Endothelial cell of umbilical vein (primary cell): ENCODE measurements around the gene SOHLH2. TPM values are rescaled to one million over a fixed set of nuclear protein-coding genes. Genes with fewer than 3 reads are reported as not detected.

ENCODE experiments used
- BruUV-seq: library from RNA; stranded (reverse); fragments of 400-500 nt; replicated peaks from 2 replicates; lab custom pipeline; 2021; lab: Mats Ljungman, UMichigan
- CTCF ChIA-PET: fragments of 300-600, 350-600 bp; sonication (Branson Sonifier 250); formaldehyde crosslinking; loops from one replicate; lab custom pipeline; 2021; ENCODE audit warnings: antibody characterized with exemption, inconsistent platforms; lab: Charles Lee
- POLR2A ChIA-PET: fragments of 300-600, 350-600 bp; sonication (Branson Sonifier 250); formaldehyde crosslinking; loops from one replicate; lab custom pipeline; 2021; ENCODE audit warnings: antibody characterized with exemption, inconsistent platforms; lab: Charles Lee
- DNase-seq: peaks from one replicate; pipeline ENCODE4 v3.0.0-alpha.2; 2011; ENCODE audit warnings: low read depth, low spot score
- FAIRE-seq: peaks from 2 replicates; lab custom pipeline; 2011; peaks lifted over from hg19 to GRCh38; lab: Jason Lieb, UNC
- H2AFZ ChIP-seq: 2 replicates; pipeline ENCODE4 v1.6.0; 2012; ENCODE audit warnings: low read depth, low read length, control low read depth, inconsistent platforms
- H3K27ac ChIP-seq: 2 replicates; pipeline ENCODE4 v1.5.1; 2011; ENCODE audit warnings: low read depth, mild to moderate bottlenecking, control low read depth, low read length, moderate library complexity; ENCODE audit not compliant: insufficient read depth
- H3K27me3 ChIP-seq, 2 experiments: 2 replicates each; pipeline versions ENCODE4 v1.6.0 to v1.6.1; 2011; ENCODE audit warnings: low read length in 2 of 2, mixed read lengths in 1 of 2; ENCODE audit not compliant: control insufficient read depth in 2 of 2, insufficient read depth in 2 of 2
- H3K36me3 ChIP-seq, 2 experiments: 2 replicates in 1 of 2; 3 replicates in 1 of 2; pipeline ENCODE4 v1.5.1; 2011; ENCODE audit warnings: low read length in 2 of 2, mild to moderate bottlenecking in 1 of 2, moderate library complexity in 1 of 2; ENCODE audit not compliant: control insufficient read depth in 2 of 2, insufficient read depth in 2 of 2; ENCODE audit errors: extremely low read depth in 1 of 2
- H3K4me1 ChIP-seq: 3 replicates; pipeline ENCODE4 v1.5.1; 2011; ENCODE audit warnings: mild to moderate bottlenecking, low read length; ENCODE audit not compliant: control insufficient read depth, insufficient read depth; ENCODE audit errors: extremely low read depth
- H3K4me2 ChIP-seq: 2 replicates; pipeline ENCODE4 v1.6.1; 2011; ENCODE audit warnings: low read length, control low read depth, mixed read lengths; ENCODE audit not compliant: insufficient read depth
- H3K4me3 ChIP-seq, 3 experiments: fragments of 200-600 bp in 1 of 3; sonication (generic), shearing (Covaris generic) in 1 of 3; replicated peaks in 1 of 3; 2 replicates each; pipeline ENCODE4 v1.5.1; 2011 to 2016; ENCODE audit warnings: control low read depth in 3 of 3, low read length in 3 of 3, mild to moderate bottlenecking in 2 of 3, inconsistent platforms in 1 of 3, low read depth in 1 of 3, moderate library complexity in 1 of 3; ENCODE audit not compliant: insufficient read depth in 1 of 3
- H3K79me2 ChIP-seq: 2 replicates; pipeline ENCODE4 v1.6.0; 2012; ENCODE audit warnings: low read length, inconsistent platforms; ENCODE audit not compliant: control insufficient read depth, insufficient read depth
- H3K9ac ChIP-seq: replicated peaks from 2 replicates; pipeline ENCODE3; 2011; ENCODE audit warnings: low read length, control low read depth; ENCODE audit not compliant: insufficient read depth; ENCODE audit errors: extremely low read depth
- H3K9me1 ChIP-seq: replicated peaks from 3 replicates; pipeline ENCODE4 v1.6.0; 2011; ENCODE audit warnings: mild to moderate bottlenecking, low read length; ENCODE audit not compliant: control insufficient read depth, insufficient read depth; ENCODE audit errors: extremely low read depth
- H3K9me3 ChIP-seq: replicated peaks from 2 replicates; pipeline ENCODE4 v1.5.1; 2012; ENCODE audit warnings: low read length, inconsistent platforms; ENCODE audit not compliant: control insufficient read depth, insufficient read depth
- H4K20me1 ChIP-seq: replicated peaks from 2 replicates; pipeline ENCODE3; 2011; ENCODE audit warnings: mild to moderate bottlenecking, low read length; ENCODE audit not compliant: control insufficient read depth, insufficient read depth; ENCODE audit errors: extremely low read depth
- GATA2 ChIP-seq: IDR thresholded peaks from 2 replicates; pipeline ENCODE4 v1.7.0; 2011; ENCODE audit warnings: low read depth, mild to moderate bottlenecking, moderate library complexity, mixed read lengths, low read length; ENCODE audit not compliant: insufficient read length, insufficient read depth
- JUN ChIP-seq: IDR thresholded peaks from 2 replicates; pipeline ENCODE4 v1.6.1; 2011; ENCODE audit warnings: borderline replicate concordance, low read depth; ENCODE audit not compliant: insufficient read length, insufficient read depth
- POLR2A ChIP-seq: IDR thresholded peaks from 2 replicates; pipeline ENCODE4 v1.6.1; 2012; ENCODE audit warnings: low read depth, mild to moderate bottlenecking, control low read depth, low read length
- dilution Hi-C: fragments of 300-500 bp; cut with MboI; formaldehyde crosslinking; loops from one replicate; pipeline ENCODE4 v1.15.0; 2019; ENCODE audit warnings: low sequenced_read_pairs; ENCODE audit not compliant: extremely low pct_ligation_motif_present
- intact Hi-C: fragments of 100-400 bp; cut with micrococcal nuclease; formaldehyde crosslinking; loops from one replicate; pipeline ENCODE4 v1.10.0; 2022
- polyA plus RNA-seq, 4 experiments: library from polyadenylated mRNA; depleted of rRNA in 3 of 4; stranded (reverse) in 3 of 4; unstranded in 1 of 4; fragments of >200 nt; gene quantifications; 2 replicates each; pipeline versions ENCODE4 v1.2.1 to v1.2.3, GENCODE V29; 2011 to 2012; ENCODE audit warnings: missing spikeins in 1 of 4
- total RNA-seq: library from RNA; stranded (reverse); gene quantifications from 2 replicates; pipeline ENCODE4 v1.2.3, GENCODE V29; 2021
- TF ChIP-seq, protein P1 (sequence below): IDR thresholded peaks from 2 replicates; pipeline ENCODE4 v1.6.1; 2011; ENCODE audit not compliant: insufficient read depth, insufficient read length
- TF ChIP-seq, protein P2 (sequence below), 2 donors: IDR thresholded peaks; 1 replicate in 1 of 2; 2 replicates in 1 of 2; pipeline ENCODE4 v1.5.1; 2011; ENCODE audit warnings: low read length in 2 of 2, mild to moderate bottlenecking in 2 of 2, moderate library complexity in 2 of 2, control low read depth in 1 of 2, inconsistent platforms in 1 of 2, low read depth in 1 of 2; ENCODE audit not compliant: insufficient read depth in 1 of 2; ENCODE audit errors: extremely low read depth in 1 of 2

Gene SOHLH2
- total and polyA plus RNA-seq, 2 donors (not counting 3 experiments of a cell fraction or from before 2014, with no cell fraction given) = 0.11 to 0.55 TPM

DNA sequence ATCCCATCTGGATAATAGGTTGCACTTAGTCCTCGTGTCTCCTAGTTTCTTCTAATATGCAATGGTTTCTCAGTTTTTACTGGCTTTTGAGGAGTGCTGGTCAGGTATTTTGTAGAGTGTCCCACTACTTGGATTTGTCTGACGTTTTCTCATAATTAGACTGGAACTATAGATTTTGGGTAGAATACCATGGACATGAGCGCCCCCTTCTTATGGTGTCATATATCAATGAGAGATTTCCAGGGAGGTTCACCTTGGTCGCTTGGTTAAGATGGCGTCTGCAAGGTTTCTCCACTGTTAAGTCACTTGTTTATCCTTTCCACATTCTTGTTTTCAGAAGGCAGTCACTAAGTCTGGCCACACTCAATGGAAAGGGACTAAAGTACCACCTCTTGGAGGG lies 6.7 kb downstream of the SOHLH2 start:
- Histone ChIP-seq H3K9me3 (no peaks in the 10 kb centered on the region), H3K9me1 (no peaks in the 10 kb centered on the region), H3K27me3 (no peaks in the 10 kb centered on the region), H3K79me2 (no peaks in the 10 kb centered on the region), H3K27ac (no peak overlapping the region), H2AFZ (no peak overlapping the region), H4K20me1 (no peaks in the 10 kb centered on the region), H3K4me3 (no peak overlapping the region), H3K9ac (no peak overlapping the region), H3K4me1 (no peaks in the 10 kb centered on the region), H3K4me2 (no peak overlapping the region), H3K36me3 (no peaks in the 10 kb centered on the region)
- intact Hi-C loops = loop anchor here (5.0 kb wide), 1 partner anchor 230 kb away; no protein-coding TSS in a partner anchor
- BruUV-seq = no TSS peak
- no peak for DNase-seq
- FAIRE-seq = no peak
- dilution Hi-C loops = no loop called here
- TF ChIP-seq JUN = no peak
- TF ChIP-seq POLR2A = no peak
- TF ChIP-seq, protein P1, sequence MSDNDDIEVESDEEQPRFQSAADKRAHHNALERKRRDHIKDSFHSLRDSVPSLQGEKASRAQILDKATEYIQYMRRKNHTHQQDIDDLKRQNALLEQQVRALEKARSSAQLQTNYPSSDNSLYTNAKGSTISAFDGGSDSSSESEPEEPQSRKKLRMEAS = no peak
- TF ChIP-seq, protein P2, sequence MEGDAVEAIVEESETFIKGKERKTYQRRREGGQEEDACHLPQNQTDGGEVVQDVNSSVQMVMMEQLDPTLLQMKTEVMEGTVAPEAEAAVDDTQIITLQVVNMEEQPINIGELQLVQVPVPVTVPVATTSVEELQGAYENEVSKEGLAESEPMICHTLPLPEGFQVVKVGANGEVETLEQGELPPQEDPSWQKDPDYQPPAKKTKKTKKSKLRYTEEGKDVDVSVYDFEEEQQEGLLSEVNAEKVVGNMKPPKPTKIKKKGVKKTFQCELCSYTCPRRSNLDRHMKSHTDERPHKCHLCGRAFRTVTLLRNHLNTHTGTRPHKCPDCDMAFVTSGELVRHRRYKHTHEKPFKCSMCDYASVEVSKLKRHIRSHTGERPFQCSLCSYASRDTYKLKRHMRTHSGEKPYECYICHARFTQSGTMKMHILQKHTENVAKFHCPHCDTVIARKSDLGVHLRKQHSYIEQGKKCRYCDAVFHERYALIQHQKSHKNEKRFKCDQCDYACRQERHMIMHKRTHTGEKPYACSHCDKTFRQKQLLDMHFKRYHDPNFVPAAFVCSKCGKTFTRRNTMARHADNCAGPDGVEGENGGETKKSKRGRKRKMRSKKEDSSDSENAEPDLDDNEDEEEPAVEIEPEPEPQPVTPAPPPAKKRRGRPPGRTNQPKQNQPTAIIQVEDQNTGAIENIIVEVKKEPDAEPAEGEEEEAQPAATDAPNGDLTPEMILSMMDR (IDR thresholded peaks at IDR 0.05; ENCODE audit: extremely low read depth in 1 of 2, insufficient read depth in 1 of 2, low read depth in 1 of 2, low read length in 2 of 2) = no peak
- TF ChIP-seq GATA2 = no peak
- ChIA-PET POLR2A (no interaction called here), CTCF (interaction anchor here (0.6 kb wide), 1 partner anchor 229 kb away, joined by 3 read pairs; no protein-coding TSS in a partner anchor)
